Activated T-cell treated with anti-CD3 and anti-CD28 coated beads, Interleukin-2, amount 50 U/mL, for 24 hours (primary cell): Measurements from ENCODE around the gene MYL5.

Experiments
- DNase-seq: peaks from one replicate; pipeline ENCODE4 v3.0.0-alpha.2; 2020
- H3K27ac Mint-ChIP-seq: 2 replicates; pipeline ENCODE4 v1.8.0; 2020; ENCODE audit warnings: mild to moderate bottlenecking, mixed read lengths
- H3K27me3 Mint-ChIP-seq: 2 replicates; pipeline ENCODE4 v1.8.0; 2020; ENCODE audit warnings: mixed read lengths
- H3K36me3 Mint-ChIP-seq: 2 replicates; pipeline ENCODE4 v1.8.0; 2020; ENCODE audit warnings: low read depth, mixed read lengths
- H3K4me1 Mint-ChIP-seq: 2 replicates; pipeline ENCODE4 v1.8.0; 2020; ENCODE audit warnings: low read depth, mixed read lengths
- H3K4me3 Mint-ChIP-seq: 2 replicates; pipeline ENCODE4 v1.8.0; 2020; ENCODE audit warnings: mild to moderate bottlenecking, moderate library complexity, mixed read lengths
- H3K9me3 Mint-ChIP-seq: 2 replicates; pipeline ENCODE4 v1.8.0; 2020; ENCODE audit warnings: mixed read lengths

MYL5 gene

DNA sequence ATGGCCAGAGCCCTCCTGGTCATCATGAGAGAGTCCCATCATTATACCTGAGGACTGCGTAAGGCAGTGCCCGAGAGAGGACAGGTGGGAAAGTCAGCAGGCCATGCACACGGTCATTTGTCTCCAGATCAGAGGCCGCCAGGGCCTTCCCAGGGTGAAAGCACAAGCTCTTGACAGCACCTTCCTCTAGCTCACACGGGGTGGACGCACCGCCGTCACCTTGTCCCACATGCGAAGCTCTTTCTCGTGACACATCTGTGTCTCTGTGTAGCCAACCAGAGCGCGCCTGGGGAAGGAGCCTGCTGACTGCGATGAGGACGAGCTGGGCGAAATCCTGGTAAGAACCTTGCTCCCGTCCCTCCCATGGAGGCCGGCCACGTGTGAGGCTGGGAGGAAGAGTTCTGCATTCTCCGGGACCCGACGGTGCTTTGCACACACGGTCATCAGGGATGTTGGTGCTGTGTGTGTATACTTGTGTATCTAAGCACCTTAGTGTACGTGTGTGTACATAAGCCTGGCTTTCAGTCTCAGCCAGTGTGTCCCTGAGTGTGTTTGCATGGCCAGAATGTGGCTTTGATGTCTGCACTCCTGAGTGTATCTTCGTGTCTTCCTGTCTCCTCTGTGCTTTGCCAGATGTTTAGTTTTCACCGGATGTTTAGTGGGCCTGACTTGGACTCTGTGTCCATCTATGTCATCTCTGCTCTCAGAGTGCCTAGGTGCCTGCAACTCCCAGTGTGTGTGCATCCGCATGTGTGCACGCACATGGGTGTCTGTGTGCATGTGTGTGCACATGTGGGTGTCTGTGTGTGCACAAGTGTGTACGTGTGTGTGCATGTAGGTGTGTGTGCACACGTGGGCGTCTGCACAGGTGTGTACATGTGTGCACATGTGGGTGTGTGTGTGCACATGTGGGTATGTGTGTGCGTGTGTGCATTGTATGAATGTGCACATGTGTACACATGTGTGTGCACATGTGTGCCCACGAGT is 15.4 kb upstream of the MYL5 start:
- no peak overlapping the region for H3K27ac Mint-ChIP-seq
- H3K4me1 Mint-ChIP-seq = peaks cover 6% of the 10 kb centered on the region
- H3K36me3 Mint-ChIP-seq = peaks cover 13% of the 10 kb centered on the region
- no peak overlapping the region for H3K4me3 Mint-ChIP-seq
- H3K27me3 Mint-ChIP-seq = no peaks in the 10 kb centered on the region
- H3K9me3 Mint-ChIP-seq = no peaks in the 10 kb centered on the region
- DNase-seq = no peak

DNA sequence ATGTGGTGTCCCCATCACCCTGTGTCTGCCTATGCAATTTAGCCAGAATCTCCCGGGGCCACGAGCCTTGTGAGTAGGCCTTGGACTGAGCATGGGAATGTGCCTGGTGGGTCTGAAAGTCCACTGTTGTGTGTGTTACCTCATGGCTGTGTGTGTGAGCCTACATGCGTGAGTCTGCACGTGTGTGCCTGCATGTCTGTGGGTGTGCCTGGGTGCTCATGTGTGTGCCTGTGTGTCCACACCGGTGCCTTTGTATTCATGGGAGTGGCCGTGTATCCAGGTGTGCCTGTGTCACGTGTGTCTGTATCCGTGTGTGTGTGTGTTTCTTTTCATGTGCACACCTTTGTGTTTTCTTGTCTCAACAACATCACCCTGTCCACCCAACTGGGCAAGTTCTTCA is 14.5 kb upstream of the MYL5 start:
- H3K4me1 Mint-ChIP-seq = peaks cover 14% of the 10 kb centered on the region
- no peak overlapping the region for H3K27ac Mint-ChIP-seq
- no peaks in the 10 kb centered on the region for H3K27me3 Mint-ChIP-seq
- no peak overlapping the region for H3K4me3 Mint-ChIP-seq
- peaks cover 18% of the 10 kb centered on the region for H3K36me3 Mint-ChIP-seq
- no peak for DNase-seq
- no peaks in the 10 kb centered on the region for H3K9me3 Mint-ChIP-seq

DNA sequence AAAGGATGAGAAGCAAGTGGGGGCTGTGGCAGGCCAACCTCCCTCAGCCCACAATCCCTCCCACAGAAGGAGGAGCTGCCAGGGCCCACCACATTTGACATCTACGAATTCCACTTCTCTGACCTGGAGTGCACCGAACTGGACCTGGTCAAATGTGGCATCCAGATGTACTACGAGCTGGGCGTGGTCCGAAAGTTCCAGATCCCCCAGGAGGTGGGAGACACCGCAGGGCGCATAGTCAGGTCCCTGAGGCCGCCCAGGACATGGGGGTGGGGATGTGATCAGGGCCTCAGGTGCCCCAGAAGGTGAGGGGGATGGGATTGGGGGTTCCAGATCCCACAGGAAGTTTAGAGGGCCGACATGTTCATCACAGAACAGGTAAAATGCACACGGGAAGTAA is 13.9 kb upstream of the MYL5 start:
- Mint-ChIP-seq H3K27me3 (no peaks in the 10 kb centered on the region), H3K4me3 (no peak overlapping the region), H3K36me3 (peaks cover 18% of the 10 kb centered on the region), H3K4me1 (peaks cover 19% of the 10 kb centered on the region), H3K9me3 (no peaks in the 10 kb centered on the region), H3K27ac (no peak overlapping the region)
- DNase-seq = no peak

DNA sequence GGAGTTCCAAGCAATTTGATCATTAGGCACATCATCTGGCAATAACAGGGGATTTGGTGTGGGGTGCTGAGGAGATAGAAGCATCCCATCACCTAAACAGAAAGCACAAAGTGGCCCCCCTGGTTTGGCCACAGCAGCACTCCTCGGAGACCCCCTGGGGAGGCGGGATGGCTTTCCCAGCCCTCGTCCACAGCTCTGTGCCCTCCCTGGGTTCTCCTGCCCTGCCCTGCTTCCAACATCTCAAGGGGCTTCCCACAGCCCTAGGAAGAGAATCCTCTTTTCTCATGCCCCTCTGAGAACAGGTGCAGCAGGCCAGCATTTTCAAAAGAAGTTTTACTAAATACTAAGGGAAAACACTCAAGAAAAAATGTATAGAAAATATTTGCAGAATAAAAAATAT is 13.1 kb upstream of the MYL5 start:
- no peak for DNase-seq
- Mint-ChIP-seq H3K4me3 (no peak overlapping the region), H3K4me1 (peaks cover 22% of the 10 kb centered on the region), H3K9me3 (no peaks in the 10 kb centered on the region), H3K36me3 (peaks cover 18% of the 10 kb centered on the region), H3K27ac (no peak overlapping the region), H3K27me3 (no peaks in the 10 kb centered on the region)

DNA sequence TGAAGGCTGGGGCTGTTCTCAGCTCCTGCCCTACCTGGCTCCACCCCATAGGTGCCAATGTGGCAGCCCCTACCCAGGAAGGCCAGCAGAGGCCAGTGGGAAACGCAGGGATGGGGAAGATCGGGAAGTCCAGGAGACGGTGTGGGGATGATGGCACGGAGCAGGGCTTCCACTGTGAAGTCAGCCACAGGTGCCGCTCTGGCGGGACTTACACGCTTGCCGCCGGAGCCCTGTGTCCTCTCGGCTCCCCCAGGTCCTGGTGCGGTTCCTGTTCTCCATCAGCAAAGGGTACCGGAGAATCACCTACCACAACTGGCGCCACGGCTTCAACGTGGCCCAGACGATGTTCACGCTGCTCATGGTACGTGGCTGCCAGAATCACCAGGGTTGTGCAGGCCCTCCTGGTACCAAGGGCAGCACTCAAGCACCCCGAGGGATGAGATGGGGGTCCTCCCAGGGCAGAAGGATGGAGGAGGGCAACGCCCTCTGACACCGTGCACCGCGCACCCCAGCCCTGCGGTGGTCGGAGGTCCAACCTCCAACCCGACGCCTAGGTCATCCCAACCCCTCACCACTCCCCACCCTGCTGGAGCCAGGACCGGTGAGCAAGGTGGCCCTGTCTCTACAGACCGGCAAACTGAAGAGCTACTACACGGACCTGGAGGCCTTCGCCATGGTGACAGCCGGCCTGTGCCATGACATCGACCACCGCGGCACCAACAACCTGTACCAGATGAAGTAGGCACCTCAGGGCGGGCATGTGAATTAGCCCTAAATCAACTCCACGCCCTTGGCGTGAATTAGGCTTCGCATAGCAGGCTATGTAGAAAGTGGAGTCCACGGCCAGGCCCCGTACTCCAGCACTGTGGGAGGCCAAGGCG is 12.2 kb upstream of the MYL5 start:
- Mint-ChIP-seq H3K9me3 (no peaks in the 10 kb centered on the region), H3K4me3 (peak overlapping the region; percentile 80), H3K27ac (no peak overlapping the region), H3K4me1 (peaks cover 22% of the 10 kb centered on the region), H3K27me3 (no peaks in the 10 kb centered on the region), H3K36me3 (peaks cover 18% of the 10 kb centered on the region)
- DNase-seq = no peak

DNA sequence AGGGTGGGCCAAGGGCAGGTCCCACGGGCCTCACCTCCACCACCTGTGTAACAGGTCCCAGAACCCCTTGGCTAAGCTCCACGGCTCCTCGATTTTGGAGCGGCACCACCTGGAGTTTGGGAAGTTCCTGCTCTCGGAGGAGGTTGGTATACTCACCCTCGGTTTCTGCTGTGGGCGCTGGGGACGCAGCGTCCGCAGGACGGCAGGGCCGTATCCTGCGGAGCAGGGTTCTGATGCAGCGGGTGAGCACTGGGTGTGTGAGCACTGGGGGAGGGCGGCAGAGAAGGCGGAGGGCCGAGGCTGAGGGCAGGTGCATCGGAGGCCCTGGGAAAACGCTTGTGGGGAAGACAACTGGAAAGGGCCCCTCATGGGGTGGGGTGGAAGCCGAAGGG is 11.3 kb upstream of the MYL5 start:
- DNase-seq = no peak
- Mint-ChIP-seq H3K4me3 (peak overlapping the region; percentile 80), H3K9me3 (no peaks in the 10 kb centered on the region), H3K36me3 (peaks cover 18% of the 10 kb centered on the region), H3K27ac (peak overlapping the region; percentile 87), H3K4me1 (peaks cover 22% of the 10 kb centered on the region), H3K27me3 (no peaks in the 10 kb centered on the region)

DNA sequence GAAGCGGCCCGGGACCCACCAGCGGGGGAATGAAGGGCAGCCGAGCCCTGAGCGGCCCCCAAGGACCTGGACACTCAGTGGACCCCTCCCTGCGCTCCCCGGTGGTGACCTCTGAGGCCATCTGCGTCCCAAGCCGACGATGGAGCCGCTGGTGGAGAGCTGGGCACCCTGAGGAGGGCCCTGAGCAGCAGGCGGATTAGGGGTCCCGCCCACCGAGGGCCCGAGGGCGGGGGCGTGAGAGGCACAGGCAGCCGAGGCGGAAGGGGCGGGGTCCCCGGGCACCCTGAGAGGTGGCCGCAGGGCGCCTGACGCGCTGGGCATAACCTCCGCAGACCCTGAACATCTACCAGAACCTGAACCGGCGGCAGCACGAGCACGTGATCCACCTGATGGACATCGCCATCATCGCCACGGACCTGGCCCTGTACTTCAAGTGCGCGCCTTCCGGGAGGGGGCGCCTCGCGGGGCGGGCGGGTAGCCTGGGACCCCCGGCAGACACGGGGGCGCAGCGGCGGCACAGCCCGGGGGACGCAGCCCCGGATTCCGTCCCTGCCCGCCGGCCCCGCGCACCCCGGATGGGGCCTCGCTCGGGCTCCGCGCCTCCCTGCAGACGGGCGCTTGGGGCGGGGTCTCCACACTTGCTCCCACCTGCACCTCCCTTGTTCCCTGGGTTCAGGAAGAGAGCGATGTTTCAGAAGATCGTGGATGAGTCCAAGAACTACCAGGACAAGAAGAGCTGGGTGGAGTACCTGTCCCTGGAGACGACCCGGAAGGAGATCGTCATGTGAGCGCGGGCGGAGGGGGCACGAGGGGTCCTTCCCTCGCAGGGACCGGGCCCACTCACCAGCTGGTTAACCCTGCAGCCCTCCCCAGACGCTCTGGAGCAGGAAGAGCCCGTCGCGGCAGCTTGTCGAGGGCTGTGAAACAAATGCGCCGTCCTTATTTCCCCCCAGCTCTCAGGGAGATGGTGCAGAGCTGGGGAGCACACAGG is 10.6 kb upstream of the MYL5 start:
- Mint-ChIP-seq H3K27ac (peak overlapping the region; percentile 90), H3K4me1 (peaks cover 22% of the 10 kb centered on the region)

DNA sequence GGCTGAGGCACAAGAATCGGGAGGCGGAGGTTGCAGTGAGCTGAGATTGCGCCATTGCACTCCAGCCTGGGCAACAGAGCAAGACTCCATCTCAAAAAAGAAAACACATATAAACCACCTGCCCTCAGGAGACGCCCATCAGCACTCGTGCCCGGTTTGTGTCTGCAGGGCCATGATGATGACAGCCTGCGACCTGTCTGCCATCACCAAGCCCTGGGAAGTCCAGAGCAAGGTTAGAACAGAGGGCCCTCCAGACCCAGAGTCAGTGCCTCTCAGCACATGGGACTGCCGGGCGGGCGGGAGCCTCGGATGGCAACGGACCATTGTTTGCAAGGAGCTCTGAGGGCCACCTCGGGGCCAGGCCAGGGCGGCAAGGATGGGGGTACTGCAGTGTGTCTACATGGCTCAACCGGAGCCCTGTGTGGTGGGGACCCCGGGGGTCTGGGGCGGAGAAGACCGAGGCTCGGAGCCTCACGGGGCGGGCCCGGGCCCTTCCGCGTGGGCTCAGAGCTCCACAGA is 9.6 kb upstream of the MYL5 start:
- Mint-ChIP-seq H3K36me3 (peaks cover 18% of the 10 kb centered on the region), H3K4me3 (peak overlapping the region; percentile 83), H3K27ac (peak overlapping the region; percentile 90), H3K27me3 (no peaks in the 10 kb centered on the region), H3K4me1 (peaks cover 22% of the 10 kb centered on the region), H3K9me3 (no peaks in the 10 kb centered on the region)
- DNase-seq = no peak

More for the DNA sequence above, 10.6 kb upstream of the MYL5 start:
- peak; percentile 84 for DNase-seq
- H3K27me3 Mint-ChIP-seq = no peaks in the 10 kb centered on the region
- H3K9me3 Mint-ChIP-seq = no peaks in the 10 kb centered on the region
- H3K4me3 Mint-ChIP-seq = peak overlapping the region; percentile 83
- H3K36me3 Mint-ChIP-seq = peaks cover 18% of the 10 kb centered on the region

DNA sequence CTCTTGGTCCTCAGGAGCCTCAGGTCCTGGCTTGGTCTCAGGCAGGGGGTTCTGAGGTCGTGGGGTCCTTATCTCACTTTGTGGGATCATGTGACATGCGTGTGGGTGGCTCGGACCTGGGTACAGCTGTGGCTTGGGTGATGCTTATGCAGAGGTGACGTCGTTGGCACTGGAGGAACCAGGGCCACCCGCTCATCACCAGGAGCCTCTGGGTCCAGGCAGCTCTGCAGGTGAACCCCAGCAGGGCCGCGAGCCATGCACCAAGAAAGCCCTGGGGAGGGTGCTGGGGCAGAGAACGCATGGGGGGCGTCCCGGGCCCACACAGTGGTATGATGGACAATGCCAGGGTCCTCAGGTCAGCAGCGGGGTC is 9.0 kb upstream of the MYL5 start:
- DNase-seq = no peak
- Mint-ChIP-seq H3K4me3 (peak overlapping the region; percentile 83), H3K9me3 (no peaks in the 10 kb centered on the region), H3K27me3 (no peaks in the 10 kb centered on the region), H3K27ac (peak overlapping the region; percentile 52), H3K4me1 (peaks cover 22% of the 10 kb centered on the region), H3K36me3 (peaks cover 23% of the 10 kb centered on the region)

DNA sequence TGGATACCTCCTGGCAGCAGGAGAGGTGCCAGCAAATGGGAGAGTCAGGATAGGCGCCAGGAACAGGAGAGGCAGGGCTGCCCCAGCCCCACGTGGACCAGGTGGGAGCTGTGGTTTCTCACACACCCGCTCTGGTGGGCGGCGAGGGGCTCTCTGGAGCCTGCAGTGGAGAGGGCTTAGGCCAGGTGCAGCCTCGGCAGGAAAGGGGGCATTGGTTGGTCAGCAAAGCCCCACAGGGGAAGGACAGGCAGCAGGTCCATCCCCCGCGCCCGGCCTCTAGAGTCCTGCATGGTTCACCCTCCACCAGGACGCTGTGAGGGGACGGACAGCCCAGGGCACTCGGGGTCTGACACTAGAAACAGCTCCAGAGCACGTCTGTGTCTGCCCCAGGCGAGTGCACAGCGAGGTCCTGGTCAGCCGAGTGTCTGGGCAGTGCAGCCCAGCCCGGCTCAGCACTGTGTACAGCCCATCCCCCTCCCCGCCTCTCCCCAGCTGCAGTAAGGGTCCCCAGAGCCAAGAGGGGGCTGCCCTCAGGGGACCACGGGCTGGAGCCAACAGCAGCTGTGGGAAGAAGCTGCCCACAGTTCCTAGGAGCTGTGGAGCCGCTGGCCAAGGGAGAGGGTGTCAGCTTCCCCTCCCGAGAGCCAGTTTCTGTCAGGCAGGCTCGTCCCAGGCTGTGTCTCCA is 8.4 kb upstream of the MYL5 start:
- Mint-ChIP-seq H3K4me3 (no peak overlapping the region), H3K27me3 (no peaks in the 10 kb centered on the region), H3K4me1 (peaks cover 22% of the 10 kb centered on the region), H3K27ac (no peak overlapping the region), H3K9me3 (no peaks in the 10 kb centered on the region), H3K36me3 (peaks cover 28% of the 10 kb centered on the region)
- DNase-seq = no peak

DNA sequence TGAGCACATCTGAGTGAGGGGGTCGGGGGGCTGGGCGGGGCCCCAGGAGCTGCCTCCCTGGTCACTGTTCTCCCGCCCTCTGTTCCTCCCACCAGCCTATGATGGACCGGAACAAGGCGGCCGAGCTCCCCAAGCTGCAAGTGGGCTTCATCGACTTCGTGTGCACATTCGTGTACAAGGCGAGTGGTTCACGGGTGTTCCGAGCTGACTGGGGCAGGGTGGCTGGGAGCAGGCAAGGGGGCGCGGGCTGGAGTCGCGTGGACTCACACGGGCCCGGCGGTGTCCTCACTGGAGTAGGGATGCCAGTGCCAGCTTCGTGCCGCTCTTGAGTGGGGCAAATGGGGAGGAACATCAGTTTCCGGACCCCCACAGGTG is 7.9 kb upstream of the MYL5 start:
- Mint-ChIP-seq H3K27ac (no peak overlapping the region), H3K9me3 (no peaks in the 10 kb centered on the region), H3K4me3 (no peak overlapping the region), H3K27me3 (no peaks in the 10 kb centered on the region), H3K4me1 (peaks cover 22% of the 10 kb centered on the region), H3K36me3 (peaks cover 32% of the 10 kb centered on the region)
- no peak for DNase-seq

DNA sequence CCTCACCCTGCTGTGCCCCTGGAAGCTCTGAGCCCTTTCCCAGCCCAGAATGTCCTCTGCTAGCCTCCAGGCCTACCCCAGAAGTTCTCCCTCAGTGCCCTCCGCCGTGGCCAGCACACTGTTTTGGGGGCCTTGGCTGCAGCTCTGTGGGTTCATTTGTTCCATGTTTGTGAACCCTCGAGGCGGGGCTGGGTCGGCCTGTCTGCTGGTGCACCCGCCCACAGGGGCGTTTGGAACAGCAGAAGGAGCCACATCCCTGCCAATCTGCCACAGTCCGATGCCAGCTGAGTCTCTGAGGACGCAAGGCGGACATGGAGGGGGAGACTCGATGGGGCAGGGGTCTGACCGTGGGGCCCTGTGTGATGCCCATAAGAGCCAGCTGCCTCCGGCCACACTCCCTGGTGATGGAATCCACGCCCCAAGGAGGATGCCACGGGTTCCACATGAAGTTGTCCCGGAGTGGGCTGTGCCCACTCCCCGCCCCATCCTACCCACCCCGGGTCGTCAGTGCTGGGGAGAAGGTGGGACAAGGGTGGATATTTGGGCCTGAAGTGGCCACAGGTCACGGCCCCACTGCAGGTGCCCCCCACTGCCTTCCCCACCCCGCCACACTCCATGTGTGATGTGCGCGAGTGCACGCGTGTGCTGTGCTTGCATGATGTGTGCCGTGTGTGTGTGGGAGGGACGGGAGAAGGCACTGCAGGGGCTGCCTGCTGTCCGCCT is 7.4 kb upstream of the MYL5 start:
- peaks cover 32% of the 10 kb centered on the region for H3K36me3 Mint-ChIP-seq
- no peak overlapping the region for H3K4me3 Mint-ChIP-seq
- peaks cover 22% of the 10 kb centered on the region for H3K4me1 Mint-ChIP-seq
- no peaks in the 10 kb centered on the region for H3K27me3 Mint-ChIP-seq
- no peak for DNase-seq
- peak overlapping the region; percentile 1 for H3K27ac Mint-ChIP-seq
- no peaks in the 10 kb centered on the region for H3K9me3 Mint-ChIP-seq

DNA sequence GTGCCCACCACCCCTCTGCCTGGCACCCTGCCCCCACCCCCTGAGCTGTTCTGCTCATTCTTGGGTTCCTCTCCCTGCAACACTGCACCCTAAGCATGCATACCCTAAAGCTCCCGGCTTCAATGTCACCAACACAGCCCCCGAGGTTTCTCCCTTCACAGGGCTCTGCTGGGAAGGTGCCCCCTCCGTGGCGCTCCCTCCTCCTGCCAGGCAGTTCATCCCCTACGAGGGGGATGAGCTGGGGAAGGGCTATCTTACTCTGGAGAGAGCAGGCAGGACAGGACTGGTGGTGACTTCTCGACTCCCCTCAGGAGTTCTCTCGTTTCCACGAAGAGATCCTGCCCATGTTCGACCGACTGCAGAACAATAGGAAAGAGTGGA is 6.8 kb upstream of the MYL5 start:
- DNase-seq = no peak
- Mint-ChIP-seq H3K27me3 (no peaks in the 10 kb centered on the region), H3K36me3 (peaks cover 35% of the 10 kb centered on the region), H3K4me1 (peaks cover 23% of the 10 kb centered on the region), H3K27ac (peak overlapping the region; percentile 1), H3K9me3 (no peaks in the 10 kb centered on the region), H3K4me3 (no peak overlapping the region)
